PC-3 (cell line): Measurements from ENCODE around the gene FANCC.

Experiments used
- EZH2 ChIP-seq: fragments of 300-600 bp; sonication (generic); IDR thresholded peaks from one replicate; pipeline ENCODE4 v1.6.1; 2017; ENCODE audit warnings: antibody characterized with exemption, mild to moderate bottlenecking, low read length; ENCODE audit not compliant: unreplicated experiment
- TF ChIP-seq, protein P1 (sequence below): fragments of 300-600 bp; sonication (generic); conservative IDR thresholded peaks from 2 replicates; pipeline ENCODE4 v1.5.1; 2017; ENCODE audit warnings: antibody characterized with exemption, low read depth, mild to moderate bottlenecking, low read length

DNA sequence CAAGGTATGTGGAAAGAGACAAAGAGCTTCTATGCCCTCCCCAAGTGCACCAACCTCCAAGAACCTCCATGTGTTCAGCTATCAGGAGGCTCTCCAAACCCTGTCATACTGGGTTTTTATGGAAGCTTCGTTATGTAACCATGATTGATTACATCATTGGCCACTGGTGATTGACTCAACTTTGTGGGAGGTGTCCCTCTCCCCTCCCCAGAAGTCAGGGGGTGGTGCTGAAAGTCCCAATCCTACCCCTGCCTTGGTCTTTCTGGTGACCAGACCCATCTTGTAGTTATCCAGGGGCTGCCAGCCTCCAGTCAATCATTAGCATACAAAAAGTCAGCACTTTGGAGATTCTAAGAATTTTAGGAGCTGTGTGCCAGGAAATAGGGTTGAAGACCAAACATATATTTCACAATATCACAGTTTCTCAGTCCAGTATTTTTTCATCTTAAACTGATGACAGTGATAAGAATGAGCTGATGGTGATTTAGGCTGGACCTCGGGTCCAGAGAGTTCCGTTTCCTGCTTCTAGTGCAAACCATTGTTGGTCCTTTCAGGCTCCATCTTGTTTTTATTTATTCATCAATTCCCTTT, 27.3 kb upstream of the FANCC start:
- TF ChIP-seq, protein P1, sequence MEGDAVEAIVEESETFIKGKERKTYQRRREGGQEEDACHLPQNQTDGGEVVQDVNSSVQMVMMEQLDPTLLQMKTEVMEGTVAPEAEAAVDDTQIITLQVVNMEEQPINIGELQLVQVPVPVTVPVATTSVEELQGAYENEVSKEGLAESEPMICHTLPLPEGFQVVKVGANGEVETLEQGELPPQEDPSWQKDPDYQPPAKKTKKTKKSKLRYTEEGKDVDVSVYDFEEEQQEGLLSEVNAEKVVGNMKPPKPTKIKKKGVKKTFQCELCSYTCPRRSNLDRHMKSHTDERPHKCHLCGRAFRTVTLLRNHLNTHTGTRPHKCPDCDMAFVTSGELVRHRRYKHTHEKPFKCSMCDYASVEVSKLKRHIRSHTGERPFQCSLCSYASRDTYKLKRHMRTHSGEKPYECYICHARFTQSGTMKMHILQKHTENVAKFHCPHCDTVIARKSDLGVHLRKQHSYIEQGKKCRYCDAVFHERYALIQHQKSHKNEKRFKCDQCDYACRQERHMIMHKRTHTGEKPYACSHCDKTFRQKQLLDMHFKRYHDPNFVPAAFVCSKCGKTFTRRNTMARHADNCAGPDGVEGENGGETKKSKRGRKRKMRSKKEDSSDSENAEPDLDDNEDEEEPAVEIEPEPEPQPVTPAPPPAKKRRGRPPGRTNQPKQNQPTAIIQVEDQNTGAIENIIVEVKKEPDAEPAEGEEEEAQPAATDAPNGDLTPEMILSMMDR: no peak
- TF ChIP-seq EZH2: no peak
